ENCODE measurements around the gene LTBP1. TPM values are rescaled to one million over a fixed set of nuclear protein-coding genes. Genes with fewer than 3 reads are reported as not detected.

Gene LTBP1
- total RNA-seq, 1 experiment from 2014 or later, result 19.6 TPM

- H3K36me3 ChIP-seq (replicated peaks; ENCODE audit: control insufficient read depth, insufficient read depth, low read length), result no peaks in the 10 kb centered on the region
- H3K4me3 ChIP-seq (ENCODE audit: insufficient read depth, low read depth, low read length), result no peak overlapping the region
- no peak for DNase-seq
- no peaks in the 10 kb centered on the region for H3K27me3 ChIP-seq (ENCODE audit: control insufficient read depth, insufficient read depth, low read length)
Observed at GRCh38 chr2:33323957-33324356, 377.2 kb downstream of the LTBP1 start.

GRCh38 chr2:33326100-33326499 is 379.3 kb downstream of the LTBP1 start:
- Histone ChIP-seq H3K27me3 (ENCODE audit: control insufficient read depth, insufficient read depth, low read length) (no peaks in the 10 kb centered on the region), H3K4me3 (ENCODE audit: insufficient read depth, low read depth, low read length) (no peak overlapping the region), H3K36me3 (replicated peaks; ENCODE audit: control insufficient read depth, insufficient read depth, low read length) (no peaks in the 10 kb centered on the region)
- no peak for DNase-seq

DNA sequence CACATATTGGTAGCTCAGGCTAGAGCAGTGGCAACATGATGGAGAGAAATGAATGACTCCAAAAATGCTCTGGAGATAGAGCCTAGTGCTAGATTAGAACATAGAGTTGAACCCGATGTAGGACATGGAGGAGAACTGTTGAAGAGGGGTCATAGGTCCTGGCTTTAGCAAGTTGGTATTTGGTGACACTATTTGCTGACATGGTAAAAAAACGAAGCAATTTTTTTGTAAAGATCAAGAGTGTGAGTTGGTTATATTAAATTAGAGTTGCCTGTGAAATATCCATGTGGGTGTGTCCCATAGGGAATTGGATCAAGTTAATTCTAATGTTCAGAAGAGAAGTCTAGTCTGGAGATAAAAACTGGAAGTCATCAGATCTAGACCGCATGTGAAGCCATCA is 386.7 kb downstream of the LTBP1 start:
- no peaks in the 10 kb centered on the region for H3K36me3 ChIP-seq (replicated peaks; ENCODE audit: control insufficient read depth, insufficient read depth, low read length)
- no peak for DNase-seq
- H3K4me3 ChIP-seq (ENCODE audit: insufficient read depth, low read depth, low read length), result no peak overlapping the region
- no peaks in the 10 kb centered on the region for H3K27me3 ChIP-seq (ENCODE audit: control insufficient read depth, insufficient read depth, low read length)

GRCh38 chr2:33334083-33334482 is 387.3 kb downstream of the LTBP1 start:
- H3K36me3 ChIP-seq (replicated peaks; ENCODE audit: control insufficient read depth, insufficient read depth, low read length), result no peaks in the 10 kb centered on the region
- H3K4me3 ChIP-seq (ENCODE audit: insufficient read depth, low read depth, low read length), result no peak overlapping the region
- DNase-seq, result no peak
- no peaks in the 10 kb centered on the region for H3K27me3 ChIP-seq (ENCODE audit: control insufficient read depth, insufficient read depth, low read length)

DNA sequence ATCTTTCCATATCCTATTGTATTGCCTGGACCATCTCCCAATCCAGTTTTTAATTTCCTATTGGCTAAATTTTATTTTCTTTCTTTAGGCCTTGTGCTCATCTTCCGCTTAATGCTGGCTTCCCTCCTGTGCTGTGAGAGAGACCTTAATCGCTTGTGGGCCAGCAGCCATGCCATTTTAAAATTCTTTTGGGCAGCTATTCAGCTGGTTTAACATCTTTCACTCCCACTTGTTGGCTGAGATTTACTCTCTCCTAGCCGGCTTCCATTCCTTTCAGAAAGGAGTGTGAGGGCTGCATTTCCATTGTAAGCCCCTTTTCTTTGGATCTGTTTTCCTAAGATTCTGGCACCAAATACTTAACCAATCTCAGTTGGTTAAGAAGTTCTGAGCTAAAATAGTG is 388.8 kb downstream of the LTBP1 start:
- no peak overlapping the region for H3K4me3 ChIP-seq (ENCODE audit: insufficient read depth, low read depth, low read length)
- no peaks in the 10 kb centered on the region for H3K27me3 ChIP-seq (ENCODE audit: control insufficient read depth, insufficient read depth, low read length)
- no peak for DNase-seq
- H3K36me3 ChIP-seq (replicated peaks; ENCODE audit: control insufficient read depth, insufficient read depth, low read length), result no peaks in the 10 kb centered on the region

GRCh38 chr2:33336036-33336625 is 389.4 kb downstream of the LTBP1 start:
- DNase-seq, result no peak
- no peaks in the 10 kb centered on the region for H3K36me3 ChIP-seq (replicated peaks; ENCODE audit: control insufficient read depth, insufficient read depth, low read length)
- H3K4me3 ChIP-seq (ENCODE audit: insufficient read depth, low read depth, low read length), result no peak overlapping the region
- no peaks in the 10 kb centered on the region for H3K27me3 ChIP-seq (ENCODE audit: control insufficient read depth, insufficient read depth, low read length)

GRCh38 chr2:33337385-33337960 is 390.7 kb downstream of the LTBP1 start:
- H3K36me3 ChIP-seq (replicated peaks; ENCODE audit: control insufficient read depth, insufficient read depth, low read length), result no peaks in the 10 kb centered on the region
- H3K27me3 ChIP-seq (ENCODE audit: control insufficient read depth, insufficient read depth, low read length), result no peaks in the 10 kb centered on the region
- no peak for DNase-seq
- no peak overlapping the region for H3K4me3 ChIP-seq (ENCODE audit: insufficient read depth, low read depth, low read length)

DNA sequence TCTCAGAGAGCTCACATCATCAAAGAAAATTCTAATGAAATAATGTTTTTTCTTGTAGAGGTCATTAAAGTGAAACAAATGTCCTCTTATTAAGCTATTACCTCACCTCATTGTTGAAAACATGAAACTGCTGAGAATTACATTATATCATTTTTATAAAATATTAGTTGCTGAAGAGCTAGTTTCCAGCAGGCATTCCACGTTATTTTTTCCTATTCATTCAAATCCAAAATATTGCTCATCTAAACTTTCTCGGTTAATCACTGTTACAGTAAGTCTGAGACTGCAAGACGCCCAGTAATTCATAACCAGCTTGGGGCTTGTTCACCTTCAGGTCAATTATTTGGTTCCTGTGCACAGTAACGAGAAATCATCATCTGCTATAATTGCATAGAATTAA is 391.2 kb downstream of the LTBP1 start:
- Histone ChIP-seq H3K36me3 (replicated peaks; ENCODE audit: control insufficient read depth, insufficient read depth, low read length) (no peaks in the 10 kb centered on the region), H3K27me3 (ENCODE audit: control insufficient read depth, insufficient read depth, low read length) (no peaks in the 10 kb centered on the region), H3K4me3 (ENCODE audit: insufficient read depth, low read depth, low read length) (no peak overlapping the region)
- DNase-seq, result no peak

DNA sequence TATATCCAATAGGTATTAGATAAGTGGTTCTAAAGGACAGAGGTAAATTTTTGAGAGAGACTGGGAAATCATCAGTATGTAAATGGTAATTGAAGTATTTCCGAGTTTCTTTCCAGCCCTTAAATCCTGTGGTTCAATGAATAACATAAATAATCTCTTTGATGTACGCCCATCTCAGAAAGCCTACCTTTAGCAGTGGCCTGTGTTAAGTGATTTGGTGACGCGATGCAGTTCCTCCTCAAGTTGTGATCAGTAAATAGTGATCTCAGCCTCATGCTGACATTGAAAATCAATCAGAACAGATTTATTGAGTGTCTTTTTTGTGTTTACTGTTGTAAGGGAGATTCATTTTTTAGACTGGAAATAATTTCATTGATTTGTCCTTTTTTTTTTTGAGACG is 392.5 kb downstream of the LTBP1 start:
- Histone ChIP-seq H3K4me3 (ENCODE audit: insufficient read depth, low read depth, low read length) (no peak overlapping the region), H3K27me3 (ENCODE audit: control insufficient read depth, insufficient read depth, low read length) (no peaks in the 10 kb centered on the region), H3K36me3 (replicated peaks; ENCODE audit: control insufficient read depth, insufficient read depth, low read length) (no peaks in the 10 kb centered on the region)
- no peak for DNase-seq

- no peaks in the 10 kb centered on the region for H3K36me3 ChIP-seq (replicated peaks; ENCODE audit: control insufficient read depth, insufficient read depth, low read length)
- no peak for DNase-seq
- H3K27me3 ChIP-seq (ENCODE audit: control insufficient read depth, insufficient read depth, low read length), result no peaks in the 10 kb centered on the region
- H3K4me3 ChIP-seq (ENCODE audit: insufficient read depth, low read depth, low read length), result no peak overlapping the region
Observed at GRCh38 chr2:33340280-33340679, 393.5 kb downstream of the LTBP1 start.

GRCh38 chr2:33342171-33342570 is 395.4 kb downstream of the LTBP1 start:
- no peaks in the 10 kb centered on the region for H3K36me3 ChIP-seq (replicated peaks; ENCODE audit: control insufficient read depth, insufficient read depth, low read length)
- H3K4me3 ChIP-seq (ENCODE audit: insufficient read depth, low read depth, low read length), result no peak overlapping the region
- no peaks in the 10 kb centered on the region for H3K27me3 ChIP-seq (ENCODE audit: control insufficient read depth, insufficient read depth, low read length)
- DNase-seq, result no peak

DNA sequence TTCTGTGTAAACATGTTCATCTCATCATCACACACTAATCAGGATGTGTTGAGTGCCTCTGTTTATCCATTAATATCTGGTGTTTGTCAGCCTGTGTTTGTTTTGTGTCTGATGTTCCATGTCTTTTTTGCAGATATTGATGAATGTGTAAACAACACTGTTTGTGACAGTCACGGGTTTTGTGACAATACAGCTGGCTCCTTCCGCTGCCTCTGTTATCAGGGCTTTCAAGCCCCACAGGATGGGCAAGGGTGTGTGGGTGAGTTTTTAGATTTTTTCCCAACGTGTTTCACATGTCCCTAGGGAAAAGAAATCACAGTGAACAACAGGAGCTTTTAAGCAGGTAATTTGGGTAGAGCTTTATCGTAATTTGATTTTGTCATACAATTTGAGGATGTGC is 396.0 kb downstream of the LTBP1 start:
- H3K4me3 ChIP-seq (ENCODE audit: insufficient read depth, low read depth, low read length), result no peak overlapping the region
- H3K27me3 ChIP-seq (ENCODE audit: control insufficient read depth, insufficient read depth, low read length), result no peaks in the 10 kb centered on the region
- no peaks in the 10 kb centered on the region for H3K36me3 ChIP-seq (replicated peaks; ENCODE audit: control insufficient read depth, insufficient read depth, low read length)
- no peak for DNase-seq

DNA sequence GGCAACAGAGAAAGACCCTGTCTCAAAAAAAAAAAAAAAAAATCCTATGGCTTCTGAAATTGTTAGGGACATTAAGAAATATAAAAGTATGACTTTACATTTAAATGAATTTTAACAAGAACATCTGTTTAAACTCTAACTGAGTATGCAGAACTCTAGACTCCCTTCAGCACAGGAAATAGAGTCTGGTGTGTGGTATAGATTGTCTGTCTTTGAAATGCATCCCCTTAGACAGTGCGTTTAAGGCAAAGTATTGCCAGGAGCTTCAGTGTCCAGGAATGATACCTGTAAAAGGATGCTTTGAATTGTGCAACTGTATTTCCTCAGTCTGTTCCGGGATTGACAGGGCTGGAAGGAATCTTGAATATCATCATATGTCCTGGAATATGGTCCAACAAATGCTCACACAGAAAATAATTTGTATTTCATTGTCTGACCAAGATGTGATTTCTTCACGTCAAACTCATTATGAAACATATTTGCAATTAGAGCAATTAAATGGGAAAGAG is 396.7 kb downstream of the LTBP1 start:
- Histone ChIP-seq H3K36me3 (replicated peaks; ENCODE audit: control insufficient read depth, insufficient read depth, low read length) (no peaks in the 10 kb centered on the region), H3K4me3 (ENCODE audit: insufficient read depth, low read depth, low read length) (no peak overlapping the region), H3K27me3 (ENCODE audit: control insufficient read depth, insufficient read depth, low read length) (no peaks in the 10 kb centered on the region)
- no peak for DNase-seq

- Histone ChIP-seq H3K36me3 (replicated peaks; ENCODE audit: control insufficient read depth, insufficient read depth, low read length) (no peaks in the 10 kb centered on the region), H3K4me3 (ENCODE audit: insufficient read depth, low read depth, low read length) (no peak overlapping the region), H3K27me3 (ENCODE audit: control insufficient read depth, insufficient read depth, low read length) (no peaks in the 10 kb centered on the region)
- no peak for DNase-seq
Observed at GRCh38 chr2:33344230-33344629, 397.5 kb downstream of the LTBP1 start.

GRCh38 chr2:33347856-33348255 is 401.1 kb downstream of the LTBP1 start:
- no peak overlapping the region for H3K4me3 ChIP-seq (ENCODE audit: insufficient read depth, low read depth, low read length)
- H3K27me3 ChIP-seq (ENCODE audit: control insufficient read depth, insufficient read depth, low read length), result no peaks in the 10 kb centered on the region
- no peaks in the 10 kb centered on the region for H3K36me3 ChIP-seq (replicated peaks; ENCODE audit: control insufficient read depth, insufficient read depth, low read length)
- DNase-seq, result no peak

GRCh38 chr2:33350632-33351031 is 403.9 kb downstream of the LTBP1 start:
- Histone ChIP-seq H3K36me3 (replicated peaks; ENCODE audit: control insufficient read depth, insufficient read depth, low read length) (no peaks in the 10 kb centered on the region), H3K4me3 (ENCODE audit: insufficient read depth, low read depth, low read length) (no peak overlapping the region), H3K27me3 (ENCODE audit: control insufficient read depth, insufficient read depth, low read length) (no peaks in the 10 kb centered on the region)
- DNase-seq, result no peak
